ENCODE results near the gene LINS1.
A peak's percentile ranks its signal among the peaks of the same experiment; 100 is the strongest.

LINS1 gene

GRCh38 chr15:100544946-100545345, 57.0 kb downstream of the LINS1 start:
- H3K27ac ChIP-seq (ENCODE audit: low read depth, low read length) = no peak overlapping the region
- no peaks in the 10 kb centered on the region for H3K4me1 ChIP-seq (ENCODE audit: insufficient read depth, low read length)
- no peak overlapping the region for H3K4me3 ChIP-seq (ENCODE audit: low read depth in 1 of 2, low read length in 2 of 2)
- H3K36me3 ChIP-seq (ENCODE audit: insufficient read depth, low read length) = no peaks in the 10 kb centered on the region
- H3K9ac ChIP-seq (ENCODE audit: low read length) = no peak overlapping the region
- no peaks in the 10 kb centered on the region for H3K9me3 ChIP-seq (ENCODE audit: low read length)
- H3K27me3 ChIP-seq (ENCODE audit: control insufficient read depth in 1 of 2, insufficient read depth in 2 of 2, low read length in 2 of 2) = peaks cover 0 to 6% of the 10 kb centered on the region in 2 donors

GRCh38 chr15:100544338-100544841, 57.6 kb downstream of the LINS1 start:
- Histone ChIP-seq H3K4me1 (ENCODE audit: insufficient read depth, low read length) (no peaks in the 10 kb centered on the region), H3K4me3 (ENCODE audit: low read depth in 1 of 2, low read length in 2 of 2) (no peak overlapping the region), H3K9ac (ENCODE audit: low read length) (no peak overlapping the region), H3K9me3 (ENCODE audit: low read length) (no peaks in the 10 kb centered on the region), H3K36me3 (ENCODE audit: insufficient read depth, low read length) (no peaks in the 10 kb centered on the region), H3K27me3 (ENCODE audit: control insufficient read depth in 1 of 2, insufficient read depth in 2 of 2, low read length in 2 of 2) (peaks cover 0 to 6% of the 10 kb centered on the region in 2 donors), H3K27ac (ENCODE audit: low read depth, low read length) (no peak overlapping the region)

DNA sequence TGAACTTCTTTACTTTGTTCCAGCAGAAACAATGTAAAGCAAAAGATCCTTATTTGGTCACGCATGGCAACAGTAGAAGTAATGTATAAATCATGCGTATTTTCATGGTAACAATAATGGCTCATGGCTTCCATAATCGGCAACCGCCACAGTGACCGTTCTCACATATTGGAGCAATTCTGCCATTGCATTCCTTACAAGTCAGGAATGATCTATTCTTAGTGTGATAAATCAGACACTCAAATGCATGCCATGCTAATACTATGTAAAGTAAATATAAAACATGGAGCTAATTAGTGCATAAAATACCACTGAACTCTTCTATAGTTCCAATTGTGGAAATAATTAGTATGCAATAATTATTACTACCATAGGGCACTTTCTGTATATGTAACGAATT, 59.7 kb downstream of the LINS1 start:
- Histone ChIP-seq H3K9ac (ENCODE audit: low read length) (no peak overlapping the region), H3K9me3 (ENCODE audit: low read length) (no peaks in the 10 kb centered on the region), H3K4me1 (ENCODE audit: insufficient read depth, low read length) (no peaks in the 10 kb centered on the region), H3K27ac (ENCODE audit: low read depth, low read length) (no peak overlapping the region), H3K4me3 (ENCODE audit: low read depth in 1 of 2, low read length in 2 of 2) (no peak overlapping the region), H3K27me3 (ENCODE audit: control insufficient read depth in 1 of 2, insufficient read depth in 2 of 2, low read length in 2 of 2) (peaks cover 0 to 6% of the 10 kb centered on the region in 2 donors), H3K36me3 (ENCODE audit: insufficient read depth, low read length) (no peaks in the 10 kb centered on the region)

DNA sequence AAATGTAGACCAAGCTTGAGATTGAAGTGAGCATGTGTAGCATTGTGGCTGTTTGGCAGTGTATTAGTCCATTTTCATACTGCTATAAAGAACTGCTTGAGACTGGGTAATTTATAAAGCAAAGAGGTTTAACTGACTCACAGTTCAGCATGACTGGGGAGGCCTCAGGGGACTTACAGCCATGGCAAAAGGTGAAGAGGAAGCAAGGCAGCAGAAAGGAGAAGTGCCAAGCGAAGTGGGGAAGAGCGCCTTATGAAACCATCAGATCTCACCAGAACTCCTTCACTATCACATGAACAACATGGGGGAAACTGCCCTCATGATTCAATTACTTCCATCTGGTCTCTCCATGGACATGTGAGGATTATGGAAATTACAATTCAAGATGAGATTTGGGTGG, 64.7 kb downstream of the LINS1 start:
- no peak overlapping the region for H3K4me3 ChIP-seq (ENCODE audit: low read depth in 1 of 2, low read length in 2 of 2)
- no peaks in the 10 kb centered on the region for H3K4me1 ChIP-seq (ENCODE audit: insufficient read depth, low read length)
- H3K27ac ChIP-seq (ENCODE audit: low read depth, low read length) = no peak overlapping the region
- H3K36me3 ChIP-seq (ENCODE audit: insufficient read depth, low read length) = no peaks in the 10 kb centered on the region
- no peaks in the 10 kb centered on the region for H3K27me3 ChIP-seq (ENCODE audit: control insufficient read depth in 1 of 2, insufficient read depth in 2 of 2, low read length in 2 of 2)
- no peak overlapping the region for H3K9ac ChIP-seq (ENCODE audit: low read length)
- H3K9me3 ChIP-seq (ENCODE audit: low read length) = no peaks in the 10 kb centered on the region

GRCh38 chr15:100536733-100537132, 65.3 kb downstream of the LINS1 start:
- H3K4me1 ChIP-seq (ENCODE audit: insufficient read depth, low read length) = no peaks in the 10 kb centered on the region
- H3K36me3 ChIP-seq (ENCODE audit: insufficient read depth, low read length) = no peaks in the 10 kb centered on the region
- H3K27ac ChIP-seq (ENCODE audit: low read depth, low read length) = no peak overlapping the region
- no peak overlapping the region for H3K9ac ChIP-seq (ENCODE audit: low read length)
- no peaks in the 10 kb centered on the region for H3K9me3 ChIP-seq (ENCODE audit: low read length)
- no peaks in the 10 kb centered on the region for H3K27me3 ChIP-seq (ENCODE audit: control insufficient read depth in 1 of 2, insufficient read depth in 2 of 2, low read length in 2 of 2)
- no peak overlapping the region for H3K4me3 ChIP-seq (ENCODE audit: low read depth in 1 of 2, low read length in 2 of 2)

DNA sequence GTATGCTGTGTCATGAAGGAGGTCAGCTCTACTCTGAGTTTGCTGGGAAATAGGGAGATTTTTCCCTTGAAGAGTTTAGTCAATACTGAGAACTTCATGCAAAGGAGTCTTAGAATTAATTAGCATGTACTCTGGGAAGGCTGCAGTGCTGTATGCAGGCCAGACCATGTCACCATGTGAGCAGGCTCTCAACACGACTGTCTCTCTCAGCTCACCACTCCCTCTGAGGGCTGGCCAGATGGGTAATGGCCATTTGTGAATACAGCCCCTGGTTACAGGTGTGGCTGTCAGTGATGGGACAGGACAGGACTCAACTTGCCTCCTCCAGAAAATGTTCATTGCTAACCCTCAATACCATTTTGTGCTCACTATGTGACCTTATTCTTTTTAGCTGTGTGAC, 68.1 kb downstream of the LINS1 start:
- Histone ChIP-seq H3K9ac (ENCODE audit: low read length) (no peak overlapping the region), H3K4me3 (ENCODE audit: low read depth in 1 of 2, low read length in 2 of 2) (no peak overlapping the region), H3K9me3 (ENCODE audit: low read length) (no peaks in the 10 kb centered on the region), H3K36me3 (ENCODE audit: insufficient read depth, low read length) (no peaks in the 10 kb centered on the region), H3K27me3 (ENCODE audit: control insufficient read depth in 1 of 2, insufficient read depth in 2 of 2, low read length in 2 of 2) (no peaks in the 10 kb centered on the region), H3K4me1 (ENCODE audit: insufficient read depth, low read length) (no peaks in the 10 kb centered on the region), H3K27ac (ENCODE audit: low read depth, low read length) (no peak overlapping the region)

- no peaks in the 10 kb centered on the region for H3K9me3 ChIP-seq (ENCODE audit: low read length)
- no peaks in the 10 kb centered on the region for H3K27me3 ChIP-seq (ENCODE audit: control insufficient read depth in 1 of 2, insufficient read depth in 2 of 2, low read length in 2 of 2)
- no peak overlapping the region for H3K27ac ChIP-seq (ENCODE audit: low read depth, low read length)
- H3K9ac ChIP-seq (ENCODE audit: low read length) = no peak overlapping the region
- H3K4me3 ChIP-seq (ENCODE audit: low read depth in 1 of 2, low read length in 2 of 2) = no peak overlapping the region
- H3K36me3 ChIP-seq (ENCODE audit: insufficient read depth, low read length) = no peaks in the 10 kb centered on the region
- no peaks in the 10 kb centered on the region for H3K4me1 ChIP-seq (ENCODE audit: insufficient read depth, low read length)
Measured at GRCh38 chr15:100531823-100532327, 70.1 kb downstream of the LINS1 start.

- Histone ChIP-seq H3K4me3 (ENCODE audit: low read depth in 1 of 2, low read length in 2 of 2) (no peak overlapping the region), H3K9ac (ENCODE audit: low read length) (no peak overlapping the region), H3K4me1 (ENCODE audit: insufficient read depth, low read length) (peaks cover 6% of the 10 kb centered on the region), H3K27me3 (ENCODE audit: control insufficient read depth in 1 of 2, insufficient read depth in 2 of 2, low read length in 2 of 2) (no peaks in the 10 kb centered on the region), H3K36me3 (ENCODE audit: insufficient read depth, low read length) (no peaks in the 10 kb centered on the region), H3K27ac (ENCODE audit: low read depth, low read length) (no peak overlapping the region), H3K9me3 (ENCODE audit: low read length) (no peaks in the 10 kb centered on the region)
Measured at GRCh38 chr15:100531204-100531603, 70.8 kb downstream of the LINS1 start.

DNA sequence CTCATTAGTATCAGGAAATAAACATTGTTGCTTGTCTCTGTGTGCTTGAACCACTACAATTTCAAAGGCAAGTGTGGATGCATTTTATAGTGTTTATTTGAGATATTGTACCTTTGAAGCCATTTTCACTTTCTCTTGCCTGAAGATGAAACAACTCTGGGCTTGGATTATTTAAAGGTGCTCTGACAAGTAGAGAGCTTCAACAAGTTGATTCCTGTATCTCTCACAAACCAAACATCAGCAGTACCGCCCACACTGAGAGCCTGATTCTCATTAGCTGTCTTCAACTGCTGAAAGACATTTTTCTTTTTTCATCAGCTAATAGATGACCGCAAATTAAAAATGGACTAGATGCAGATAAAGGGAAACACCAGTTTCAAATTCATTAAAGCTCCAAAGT, 72.4 kb downstream of the LINS1 start:
- Histone ChIP-seq H3K4me3 (ENCODE audit: low read depth in 1 of 2, low read length in 2 of 2) (no peak overlapping the region), H3K27me3 (ENCODE audit: control insufficient read depth in 1 of 2, insufficient read depth in 2 of 2, low read length in 2 of 2) (no peaks in the 10 kb centered on the region), H3K9me3 (ENCODE audit: low read length) (no peaks in the 10 kb centered on the region), H3K27ac (ENCODE audit: low read depth, low read length) (no peak overlapping the region), H3K9ac (ENCODE audit: low read length) (no peak overlapping the region), H3K36me3 (ENCODE audit: insufficient read depth, low read length) (no peaks in the 10 kb centered on the region), H3K4me1 (ENCODE audit: insufficient read depth, low read length) (peaks cover 14% of the 10 kb centered on the region)

DNA sequence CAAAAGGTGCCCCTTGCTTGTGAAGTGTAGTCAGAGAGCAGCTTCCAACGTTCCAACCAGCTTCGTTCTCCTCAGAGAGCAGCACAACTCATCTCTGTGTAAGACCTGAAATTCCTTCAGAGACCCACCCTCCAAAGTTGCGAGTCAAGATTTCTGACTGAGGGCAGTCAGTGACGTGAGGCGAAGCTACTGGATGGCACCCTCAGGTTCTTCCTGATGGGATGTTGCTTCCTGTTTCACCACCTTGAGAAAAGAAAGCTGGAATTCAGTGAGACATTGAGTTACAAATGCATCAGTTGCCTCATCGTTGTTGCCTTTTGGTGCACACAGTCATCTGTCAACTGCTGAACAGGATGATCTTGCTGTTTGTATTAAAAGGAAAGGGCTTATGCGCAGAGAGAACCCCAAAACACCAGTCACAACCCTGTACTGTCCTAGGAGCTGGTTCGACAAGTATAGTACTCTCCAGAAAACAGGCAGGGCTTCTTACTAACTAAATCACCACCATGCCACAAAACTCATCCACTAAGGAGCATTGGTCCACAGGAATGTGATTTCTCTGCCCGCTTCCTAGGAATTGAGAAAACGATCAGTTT, 73.1 kb downstream of the LINS1 start, which contains the start of gene CERS3:
CERS3 (minus strand) TSS at position 118 of the 596 bp plus-strand sequence. CDS start 27,101 bp downstream, outside the sequence.
- Histone ChIP-seq H3K27ac (ENCODE audit: low read depth, low read length) (no peak within 1 kb of the TSS), H3K4me1 (ENCODE audit: insufficient read depth, low read length) (peaks cover 14% of the 10 kb centered on the region), H3K27me3 (ENCODE audit: control insufficient read depth in 1 of 2, insufficient read depth in 2 of 2, low read length in 2 of 2) (no peaks in the 10 kb centered on the region), H3K36me3 (ENCODE audit: insufficient read depth, low read length) (no peaks in the 10 kb centered on the region), H3K9ac (ENCODE audit: low read length) (no peak within 1 kb of the TSS), H3K9me3 (ENCODE audit: low read length) (no peaks in the 10 kb centered on the region), H3K4me3 (ENCODE audit: low read depth in 1 of 2, low read length in 2 of 2) (no peak within 1 kb of the TSS)

- peak overlapping the region in 1 of 2 donors; percentile 25 for H3K4me3 ChIP-seq (ENCODE audit: low read depth in 1 of 2, low read length in 2 of 2)
- no peak overlapping the region for H3K9ac ChIP-seq (ENCODE audit: low read length)
- no peaks in the 10 kb centered on the region for H3K9me3 ChIP-seq (ENCODE audit: low read length)
- H3K27me3 ChIP-seq (ENCODE audit: control insufficient read depth in 1 of 2, insufficient read depth in 2 of 2, low read length in 2 of 2) = no peaks in the 10 kb centered on the region
- no peaks in the 10 kb centered on the region for H3K36me3 ChIP-seq (ENCODE audit: insufficient read depth, low read length)
- H3K27ac ChIP-seq (ENCODE audit: low read depth, low read length) = peak overlapping the region; percentile 41
- peaks cover 14% of the 10 kb centered on the region for H3K4me1 ChIP-seq (ENCODE audit: insufficient read depth, low read length)
Measured at GRCh38 chr15:100526027-100526481, 75.9 kb downstream of the LINS1 start.

DNA sequence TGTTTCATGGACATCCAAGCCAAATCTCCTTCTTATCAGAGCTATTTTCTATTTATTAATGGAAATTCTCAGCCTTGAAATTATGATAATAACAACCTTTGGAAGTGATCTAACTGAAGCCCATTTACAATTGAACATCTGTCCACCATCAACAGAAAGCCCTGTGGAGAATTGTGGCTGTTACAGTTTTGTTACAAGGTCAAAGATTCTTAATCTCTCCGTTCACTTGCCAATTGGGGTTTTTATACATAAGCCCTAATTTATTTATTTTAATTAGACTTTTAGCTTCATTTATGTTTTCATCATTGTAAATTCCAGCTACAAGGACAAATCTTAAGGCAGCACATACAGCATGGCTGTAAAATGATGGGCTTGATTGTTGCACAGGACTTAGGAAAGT, 76.5 kb downstream of the LINS1 start:
- Histone ChIP-seq H3K4me3 (ENCODE audit: low read depth in 1 of 2, low read length in 2 of 2) (no peak overlapping the region), H3K27me3 (ENCODE audit: control insufficient read depth in 1 of 2, insufficient read depth in 2 of 2, low read length in 2 of 2) (no peaks in the 10 kb centered on the region), H3K9me3 (ENCODE audit: low read length) (no peaks in the 10 kb centered on the region), H3K36me3 (ENCODE audit: insufficient read depth, low read length) (no peaks in the 10 kb centered on the region), H3K9ac (ENCODE audit: low read length) (no peak overlapping the region), H3K27ac (ENCODE audit: low read depth, low read length) (no peak overlapping the region), H3K4me1 (ENCODE audit: insufficient read depth, low read length) (peaks cover 14% of the 10 kb centered on the region)

Data from muscle layer of colon (tissue), 2 donors.